Endothelial cell (in vitro differentiated cells): ENCODE data around the gene POLD4. TPM values are rescaled to one million over a fixed set of nuclear protein-coding genes. Genes with fewer than 3 reads are reported as not detected.
A peak's percentile ranks its signal among the peaks of the same experiment; 100 is the strongest.
"Not testable (repeated sequence)": the region's sequence is repeated elsewhere in the genome, so short reads cannot be mapped to it uniquely, and the experiment has no call there.

ENCODE experiments used
- DNase-seq: peaks from one replicate; pipeline ENCODE4 v3.0.0; 2021; ENCODE audit warnings: low spot score
- H3K27ac Mint-ChIP-seq: one replicate; pipeline ENCODE4 v1.8.0; 2021; ENCODE audit warnings: mixed read lengths, inconsistent platforms; ENCODE audit not compliant: unreplicated experiment
- H3K27me3 Mint-ChIP-seq: one replicate; pipeline ENCODE4 v1.8.0; 2021; ENCODE audit warnings: mild to moderate bottlenecking, moderate library complexity, mixed read lengths, inconsistent platforms; ENCODE audit not compliant: unreplicated experiment
- H3K36me3 Mint-ChIP-seq: one replicate; pipeline ENCODE4 v1.8.0; 2021; ENCODE audit warnings: mild to moderate bottlenecking, low read depth, mixed read lengths, inconsistent platforms; ENCODE audit not compliant: unreplicated experiment
- H3K4me1 Mint-ChIP-seq: one replicate; pipeline ENCODE4 v1.8.0; 2021; ENCODE audit warnings: mild to moderate bottlenecking, mixed read lengths, inconsistent platforms; ENCODE audit not compliant: unreplicated experiment
- H3K4me3 Mint-ChIP-seq: one replicate; pipeline ENCODE4 v1.8.0; 2021; ENCODE audit warnings: mild to moderate bottlenecking, mixed read lengths, inconsistent platforms; ENCODE audit not compliant: unreplicated experiment
- H3K9me3 Mint-ChIP-seq: one replicate; pipeline ENCODE4 v1.8.0; 2021; ENCODE audit warnings: mixed read lengths, inconsistent platforms; ENCODE audit not compliant: unreplicated experiment
- long read RNA-seq: library from polyadenylated mRNA; unstranded; transcript quantifications from one replicate; pipeline ENCODE4 v2.0.0, GENCODE V29; 2020; ENCODE audit not compliant: unreplicated experiment
- total RNA-seq: library from RNA; stranded (reverse); fragmentation: NEBNext Ultra II Directional; extraction: Animal tissue kit (Norgen Biotek cat#: 25700); gene quantifications from one replicate; pipeline ENCODE4 v1.2.1, GENCODE V29; 2021; ENCODE audit not compliant: unreplicated experiment
- TF ChIP-seq, protein P1 (sequence below): fragments of 200-600 bp; sonication (generic); IDR thresholded peaks from one replicate; pipeline ENCODE4 v1.5.0; 2021; ENCODE audit warnings: antibody characterized with exemption; ENCODE audit not compliant: unreplicated experiment

POLD4 gene
- total RNA-seq, result 92.1 TPM
- long read RNA-seq, transcript POLD4-206 (4 exons, 899 nt), result minor isoform, 8 of 87 reads
- long read RNA-seq, transcript POLD4-201 (4 exons, 918 nt), result major isoform, 62 of 87 reads
- long read RNA-seq, transcript POLD4-205 (4 exons, 1,486 nt), result minor isoform, 6 of 87 reads
- long read RNA-seq, partial matches to known transcripts, result 0 of 87 reads
- long read RNA-seq, other reads (novel, unspliced or antisense), result 6 of 87 reads

DNA sequence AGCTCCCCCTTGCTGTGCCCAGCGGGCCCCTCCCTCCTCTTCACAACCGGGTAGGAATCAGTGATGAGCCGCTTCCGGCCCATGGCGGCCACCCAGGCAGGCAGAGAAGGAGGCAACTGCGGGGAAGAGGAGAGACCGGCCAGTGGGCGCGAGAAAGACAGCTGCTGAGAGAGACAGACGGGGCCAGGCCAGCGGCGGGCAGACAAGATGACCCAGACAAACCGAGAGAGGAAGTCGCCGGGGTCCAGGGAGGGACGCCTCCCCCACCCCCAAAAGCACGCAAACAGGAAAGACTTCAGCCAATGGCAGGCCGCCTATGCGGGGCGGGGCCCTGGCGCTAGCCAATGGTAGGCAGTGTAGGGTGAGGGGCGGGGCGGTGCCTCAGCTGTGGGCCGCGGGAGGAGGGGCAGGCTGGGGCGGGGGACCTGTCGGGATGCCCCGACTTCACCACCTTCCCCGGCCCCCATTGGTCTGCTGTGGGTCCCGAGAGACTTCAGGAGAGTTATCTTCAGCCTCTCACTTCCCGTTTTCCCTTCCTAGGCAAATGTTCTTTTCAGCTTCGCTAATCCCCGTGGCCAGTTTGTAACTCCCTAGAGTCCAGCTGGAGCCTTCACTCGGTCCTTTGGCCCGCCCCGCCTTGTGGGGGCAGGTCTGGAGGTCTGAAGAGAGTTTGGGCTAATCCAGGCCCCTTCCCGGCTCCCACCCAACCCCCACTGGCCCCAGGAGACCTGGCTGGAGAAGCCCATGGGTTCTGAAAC is at the start of gene POLD4:
Gene POLD4 (minus strand): TSS at position 230 of the 758 bp plus-strand sequence. CDS start 147 bp downstream, at position 83.
- DNase-seq, result peak; percentile 98
- Mint-ChIP-seq H3K27me3 (peaks cover 7% of the 10 kb centered on the region), H3K9me3 (no peaks in the 10 kb centered on the region), H3K36me3 (no peaks in the 10 kb centered on the region), H3K27ac (peak within 1 kb of the TSS; percentile 97), H3K4me1 (peaks cover 57% of the 10 kb centered on the region), H3K4me3 (peak within 1 kb of the TSS; percentile 94)
- TF ChIP-seq, protein P1, sequence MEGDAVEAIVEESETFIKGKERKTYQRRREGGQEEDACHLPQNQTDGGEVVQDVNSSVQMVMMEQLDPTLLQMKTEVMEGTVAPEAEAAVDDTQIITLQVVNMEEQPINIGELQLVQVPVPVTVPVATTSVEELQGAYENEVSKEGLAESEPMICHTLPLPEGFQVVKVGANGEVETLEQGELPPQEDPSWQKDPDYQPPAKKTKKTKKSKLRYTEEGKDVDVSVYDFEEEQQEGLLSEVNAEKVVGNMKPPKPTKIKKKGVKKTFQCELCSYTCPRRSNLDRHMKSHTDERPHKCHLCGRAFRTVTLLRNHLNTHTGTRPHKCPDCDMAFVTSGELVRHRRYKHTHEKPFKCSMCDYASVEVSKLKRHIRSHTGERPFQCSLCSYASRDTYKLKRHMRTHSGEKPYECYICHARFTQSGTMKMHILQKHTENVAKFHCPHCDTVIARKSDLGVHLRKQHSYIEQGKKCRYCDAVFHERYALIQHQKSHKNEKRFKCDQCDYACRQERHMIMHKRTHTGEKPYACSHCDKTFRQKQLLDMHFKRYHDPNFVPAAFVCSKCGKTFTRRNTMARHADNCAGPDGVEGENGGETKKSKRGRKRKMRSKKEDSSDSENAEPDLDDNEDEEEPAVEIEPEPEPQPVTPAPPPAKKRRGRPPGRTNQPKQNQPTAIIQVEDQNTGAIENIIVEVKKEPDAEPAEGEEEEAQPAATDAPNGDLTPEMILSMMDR, result no peak

DNA sequence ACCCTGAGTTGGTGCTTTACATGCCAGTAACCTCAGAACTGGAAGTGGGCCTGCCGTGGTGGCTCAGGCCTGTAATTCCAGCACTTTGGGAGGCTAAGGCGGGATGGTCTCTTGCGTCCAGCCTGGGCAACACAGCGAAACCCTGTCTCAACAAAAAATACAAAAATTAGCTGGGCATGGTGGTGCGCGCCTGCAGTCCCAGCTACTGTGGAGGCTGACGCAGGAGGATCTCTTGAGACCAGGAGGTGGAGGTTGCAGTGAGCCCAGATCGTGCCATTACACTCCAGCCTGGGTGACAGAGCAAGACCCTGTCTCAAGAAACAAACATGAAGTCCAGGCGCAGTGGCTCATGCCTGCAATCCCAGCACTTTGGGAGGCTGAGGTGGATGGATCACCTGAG is 49.7 kb upstream of the POLD4 start:
- DNase-seq, H3K36me3 Mint-ChIP-seq, H3K4me3 Mint-ChIP-seq, H3K9me3 Mint-ChIP-seq: not testable (repeated sequence)
- Mint-ChIP-seq H3K27me3 (peaks cover 10% of the 10 kb centered on the region), H3K4me1 (peaks cover 30% of the 10 kb centered on the region), H3K27ac (peak overlapping the region; percentile 64)

DNA sequence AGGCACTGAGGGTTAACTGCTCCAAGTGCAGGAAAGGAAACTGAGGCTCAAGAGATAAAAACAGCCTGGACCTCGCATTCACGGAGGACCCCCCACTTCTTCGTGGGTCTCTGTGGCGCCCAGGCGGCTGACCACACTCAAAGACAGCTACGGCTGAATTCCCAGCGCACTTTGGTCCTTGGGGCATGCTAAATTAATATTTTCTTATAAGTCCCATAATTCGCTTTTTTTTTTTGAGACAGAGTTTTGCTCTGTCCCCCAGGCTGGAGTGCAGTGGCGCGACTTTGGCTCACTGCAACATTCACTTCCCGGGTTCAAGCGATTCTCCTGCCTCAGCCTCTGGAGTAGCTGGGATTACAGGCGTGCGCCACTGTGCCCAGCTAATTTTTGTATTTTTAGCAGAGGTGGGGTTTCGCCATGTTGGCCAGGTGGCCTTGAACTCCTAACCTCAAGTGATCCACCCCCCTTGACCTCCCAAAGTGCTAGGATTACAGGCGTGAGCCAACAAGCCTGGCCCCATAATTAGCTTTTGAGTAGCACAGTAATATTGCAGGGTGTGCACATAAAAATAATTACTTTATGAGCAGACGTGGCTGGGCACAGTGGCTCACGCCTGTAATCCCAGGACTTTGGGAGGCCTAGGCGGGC is 49.0 kb upstream of the POLD4 start:
- H3K36me3 Mint-ChIP-seq, result peaks cover 12% of the 10 kb centered on the region
- peak overlapping the region; percentile 89 for H3K27ac Mint-ChIP-seq
- DNase-seq, H3K9me3 Mint-ChIP-seq: not testable (repeated sequence)
- H3K27me3 Mint-ChIP-seq, result peaks cover 12% of the 10 kb centered on the region
- H3K4me1 Mint-ChIP-seq, result peaks cover 36% of the 10 kb centered on the region
- H3K4me3 Mint-ChIP-seq, result peak overlapping the region; percentile 31

DNA sequence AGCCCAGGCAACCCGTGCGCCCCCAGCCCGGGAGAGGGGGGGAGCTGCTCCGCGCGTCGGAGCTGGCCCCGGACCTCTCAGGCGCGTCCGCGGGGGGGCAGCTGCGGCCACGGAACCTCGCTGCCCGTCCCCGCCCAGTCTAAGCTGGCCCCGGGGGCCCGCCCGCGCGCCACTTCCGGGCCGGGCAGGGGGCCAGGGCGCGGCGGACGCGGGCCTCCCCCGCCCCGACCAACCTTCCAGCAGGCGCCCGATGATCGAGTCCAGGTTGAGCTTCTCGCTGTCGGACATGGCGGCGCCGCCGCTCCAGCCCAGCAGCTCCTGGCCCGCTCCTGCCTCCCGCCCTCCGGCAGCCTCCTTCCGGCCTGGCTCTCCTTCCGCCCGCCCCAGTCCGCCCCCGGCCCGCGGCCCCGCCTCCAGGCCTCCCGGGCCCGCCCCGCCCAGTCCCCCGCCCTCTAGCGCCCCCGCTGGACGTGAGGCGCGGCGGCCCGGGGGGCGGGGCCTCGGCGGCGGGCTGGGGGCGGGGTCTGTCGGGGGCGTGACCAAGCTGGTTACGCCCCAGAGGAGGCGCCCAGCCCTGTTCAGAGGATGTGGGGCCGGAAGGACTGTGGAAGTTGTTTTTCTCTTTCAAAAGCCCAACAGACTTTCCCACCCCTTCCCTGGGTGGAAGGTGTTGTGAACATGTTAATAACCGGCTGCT is 48.3 kb upstream of the POLD4 start, which contains the start of gene PPP1CA:
Gene PPP1CA (minus strand): TSS at position 364 of the 697 bp plus-strand sequence. CDS start 76 bp downstream, at position 288.
- Mint-ChIP-seq H3K27ac (peak within 1 kb of the TSS; percentile 89), H3K4me1 (peaks cover 37% of the 10 kb centered on the region), H3K36me3 (peaks cover 12% of the 10 kb centered on the region), H3K27me3 (peaks cover 11% of the 10 kb centered on the region), H3K9me3 (no peaks in the 10 kb centered on the region), H3K4me3 (peak within 1 kb of the TSS; percentile 90)
- TF ChIP-seq, protein P1, result peak; percentile 83
- peak; percentile 95 for DNase-seq

DNA sequence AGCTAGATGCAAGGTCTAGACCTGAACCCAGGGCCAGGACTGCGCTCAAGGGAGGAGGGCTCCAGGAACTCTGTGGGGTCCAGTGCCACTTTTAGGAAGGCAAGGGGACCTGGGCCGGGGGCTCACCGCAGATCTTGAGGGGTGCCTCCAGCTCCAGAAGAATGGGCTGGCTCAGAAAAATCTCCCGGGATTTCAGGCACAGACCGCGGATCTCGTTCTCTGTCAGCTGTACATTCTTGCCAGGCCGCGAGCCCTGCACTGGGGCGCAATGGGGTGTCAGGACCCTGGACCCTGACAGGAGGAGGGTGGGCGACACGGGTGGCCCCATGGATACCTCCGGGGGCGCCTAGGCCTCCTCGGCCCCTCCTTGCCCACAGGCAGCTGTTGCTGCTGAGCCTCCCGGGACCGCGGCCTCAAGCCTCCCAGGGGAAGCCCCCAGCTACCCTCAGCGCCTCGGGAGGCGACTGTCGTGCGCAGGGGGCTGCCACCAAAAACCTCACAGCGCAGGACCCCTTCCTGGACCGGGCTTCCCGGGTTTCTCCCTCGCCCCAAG is 47.7 kb upstream of the POLD4 start:
- Mint-ChIP-seq H3K4me1 (peaks cover 41% of the 10 kb centered on the region), H3K27ac (no peak overlapping the region), H3K4me3 (peak overlapping the region; percentile 90), H3K9me3 (no peaks in the 10 kb centered on the region), H3K36me3 (peaks cover 12% of the 10 kb centered on the region), H3K27me3 (peaks cover 10% of the 10 kb centered on the region)
- TF ChIP-seq, protein P1, result no peak
- DNase-seq, result no peak
